ENCODE data around the gene COPS9.

Gene COPS9

GRCh38 chr2:240166191-240166590 lies 30.1 kb upstream of the COPS9 start:
- no peak overlapping the region for H3K4me2 ChIP-seq (ENCODE audit: low read depth, low read length, poor library complexity, severe bottlenecking)
- H3K4me3 ChIP-seq (ENCODE audit: low read length, poor library complexity, severe bottlenecking), result no peak overlapping the region
- no peaks in the 10 kb centered on the region for H3K79me2 ChIP-seq (ENCODE audit: insufficient read depth, low read length)
- no peaks in the 10 kb centered on the region for H4K20me1 ChIP-seq (ENCODE audit: insufficient read depth, low read length, poor library complexity, severe bottlenecking)
- no peaks in the 10 kb centered on the region for H3K4me1 ChIP-seq (ENCODE audit: insufficient read depth, low read length, poor library complexity, severe bottlenecking)
- no peaks in the 10 kb centered on the region for H3K27me3 ChIP-seq (ENCODE audit: insufficient read depth, low read length, poor library complexity, severe bottlenecking)
- H3F3A ChIP-seq (ENCODE audit: low read depth), result no peaks in the 10 kb centered on the region
- H3K9me3 ChIP-seq (ENCODE audit: insufficient read depth, low read depth, low read length), result peaks cover 16% of the 10 kb centered on the region; the same call in 1 of the 2 replicates
- H3K9ac ChIP-seq (ENCODE audit: low read depth, low read length, poor library complexity, severe bottlenecking), result no peak overlapping the region
- no peaks in the 10 kb centered on the region for H3K36me3 ChIP-seq (ENCODE audit: insufficient read depth, low read length)
- no peaks in the 10 kb centered on the region for H3K9me2 ChIP-seq (replicated peaks; ENCODE audit: low read depth, low read length)
- TF ChIP-seq CTCF (conservative IDR thresholded peaks at IDR 0.05; ENCODE audit: low read length) (no peak), EZH2phosphoT487 (IDR thresholded peaks at IDR 0.05; ENCODE audit: borderline replicate concordance) (no peak)
- no peak overlapping the region for H2AFZ ChIP-seq (ENCODE audit: low read length)

GRCh38 chr2:240165661-240166060 lies 29.6 kb upstream of the COPS9 start:
- Histone ChIP-seq H2AFZ (ENCODE audit: low read length) (no peak overlapping the region), H3K27me3 (ENCODE audit: insufficient read depth, low read length, poor library complexity, severe bottlenecking) (no peaks in the 10 kb centered on the region), H3K4me3 (ENCODE audit: low read length, poor library complexity, severe bottlenecking) (no peak overlapping the region), H3K4me2 (ENCODE audit: low read depth, low read length, poor library complexity, severe bottlenecking) (no peak overlapping the region), H3K36me3 (ENCODE audit: insufficient read depth, low read length) (no peaks in the 10 kb centered on the region), H3K9ac (ENCODE audit: low read depth, low read length, poor library complexity, severe bottlenecking) (no peak overlapping the region), H3K9me3 (ENCODE audit: insufficient read depth, low read depth, low read length) (peaks cover 13% of the 10 kb centered on the region; the same call in 1 of the 2 replicates), H3K79me2 (ENCODE audit: insufficient read depth, low read length) (no peaks in the 10 kb centered on the region), H3K9me2 (replicated peaks; ENCODE audit: low read depth, low read length) (no peaks in the 10 kb centered on the region), H4K20me1 (ENCODE audit: insufficient read depth, low read length, poor library complexity, severe bottlenecking) (no peaks in the 10 kb centered on the region), H3F3A (ENCODE audit: low read depth) (no peaks in the 10 kb centered on the region), H3K4me1 (ENCODE audit: insufficient read depth, low read length, poor library complexity, severe bottlenecking) (no peaks in the 10 kb centered on the region)
- TF ChIP-seq CTCF (conservative IDR thresholded peaks at IDR 0.05; ENCODE audit: low read length) (no peak), EZH2phosphoT487 (IDR thresholded peaks at IDR 0.05; ENCODE audit: borderline replicate concordance) (no peak)

- no peaks in the 10 kb centered on the region for H4K20me1 ChIP-seq (ENCODE audit: insufficient read depth, low read length, poor library complexity, severe bottlenecking)
- TF ChIP-seq EZH2phosphoT487 (IDR thresholded peaks at IDR 0.05; ENCODE audit: borderline replicate concordance) (no peak), CTCF (conservative IDR thresholded peaks at IDR 0.05; ENCODE audit: low read length) (no peak)
- peaks cover 13% of the 10 kb centered on the region; the same call in 1 of the 2 replicates for H3K9me3 ChIP-seq (ENCODE audit: insufficient read depth, low read depth, low read length)
Observed at GRCh38 chr2:240165034-240165433, 28.9 kb upstream of the COPS9 start.

More at GRCh38 chr2:240165034-240165433, 28.9 kb upstream of the COPS9 start:
- no peaks in the 10 kb centered on the region for H3K4me1 ChIP-seq (ENCODE audit: insufficient read depth, low read length, poor library complexity, severe bottlenecking)
- no peak overlapping the region for H3K4me2 ChIP-seq (ENCODE audit: low read depth, low read length, poor library complexity, severe bottlenecking)
- no peaks in the 10 kb centered on the region for H3F3A ChIP-seq (ENCODE audit: low read depth)
- H3K36me3 ChIP-seq (ENCODE audit: insufficient read depth, low read length), result no peaks in the 10 kb centered on the region
- no peak overlapping the region for H3K9ac ChIP-seq (ENCODE audit: low read depth, low read length, poor library complexity, severe bottlenecking)
- H3K79me2 ChIP-seq (ENCODE audit: insufficient read depth, low read length), result no peaks in the 10 kb centered on the region
- H3K4me3 ChIP-seq (ENCODE audit: low read length, poor library complexity, severe bottlenecking), result no peak overlapping the region
- H3K27me3 ChIP-seq (ENCODE audit: insufficient read depth, low read length, poor library complexity, severe bottlenecking), result no peaks in the 10 kb centered on the region
- H3K9me2 ChIP-seq (replicated peaks; ENCODE audit: low read depth, low read length), result no peaks in the 10 kb centered on the region
- H2AFZ ChIP-seq (ENCODE audit: low read length), result no peak overlapping the region
